ENCODE measurements around the gene GSTA1.
"Not testable (repeated sequence)": the region's sequence is repeated elsewhere in the genome, so short reads cannot be mapped to it uniquely, and the experiment has no call there.

GSTA1 gene

GRCh38 chr6:52808660-52809059 is 5.0 kb upstream of the GSTA1 start:
- DNase-seq (ENCODE audit: low read depth): no peak

DNA sequence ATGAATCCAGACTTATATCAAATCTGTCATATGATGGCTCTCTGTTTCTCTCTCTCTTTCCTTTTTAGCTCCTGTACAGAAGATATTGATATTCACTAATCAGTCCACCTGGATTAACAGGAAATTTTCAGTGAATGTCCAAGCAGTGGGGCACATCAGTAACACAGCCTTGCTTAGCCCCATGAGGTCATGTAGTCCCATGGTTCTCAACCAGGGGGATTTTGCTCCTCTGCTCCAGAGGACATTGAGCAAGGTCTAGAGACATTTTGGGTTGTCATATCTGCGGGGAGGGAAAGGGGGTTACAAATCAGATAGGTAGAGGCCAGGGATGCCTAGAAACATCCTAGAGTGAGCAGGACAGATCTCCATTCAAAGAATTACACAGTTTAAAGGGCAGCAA is 810 bp downstream of the GSTA1 start:
- no peak for DNase-seq (ENCODE audit: low read depth)

DNA sequence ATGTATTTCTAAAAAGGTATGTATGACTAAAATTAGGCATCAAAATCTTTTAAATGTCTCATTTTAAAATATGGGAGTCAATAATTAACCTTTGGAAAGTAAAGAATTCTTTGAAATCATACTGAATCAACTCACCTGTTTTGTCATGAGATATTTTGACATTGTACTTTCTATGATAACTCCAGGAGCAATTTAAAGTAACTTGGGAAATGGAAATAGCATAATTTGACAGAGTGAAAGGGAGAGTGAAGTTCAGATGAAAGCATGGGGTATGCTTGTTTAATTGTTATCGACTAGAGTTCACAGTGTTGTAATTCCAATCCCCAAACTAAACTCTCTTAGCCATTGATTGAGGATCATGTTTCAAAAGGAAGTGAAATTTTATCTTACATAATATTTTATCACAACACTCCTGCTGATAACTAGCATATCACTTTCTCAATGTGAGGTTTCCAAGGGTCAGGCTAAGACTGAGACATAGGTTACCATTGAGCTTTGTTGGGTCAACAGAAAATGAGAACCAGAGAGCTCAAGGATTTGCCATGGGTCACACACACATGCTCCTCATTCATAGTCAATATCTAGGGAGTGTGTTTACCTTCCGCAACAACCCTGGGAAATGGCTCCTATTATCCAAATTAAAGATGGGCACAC is 2.3 kb downstream of the GSTA1 start:
- no peak for DNase-seq (ENCODE audit: low read depth)

GRCh38 chr6:52799272-52799671 is 4.3 kb downstream of the GSTA1 start:
- DNase-seq (ENCODE audit: low read depth): peak; percentile 1

DNA sequence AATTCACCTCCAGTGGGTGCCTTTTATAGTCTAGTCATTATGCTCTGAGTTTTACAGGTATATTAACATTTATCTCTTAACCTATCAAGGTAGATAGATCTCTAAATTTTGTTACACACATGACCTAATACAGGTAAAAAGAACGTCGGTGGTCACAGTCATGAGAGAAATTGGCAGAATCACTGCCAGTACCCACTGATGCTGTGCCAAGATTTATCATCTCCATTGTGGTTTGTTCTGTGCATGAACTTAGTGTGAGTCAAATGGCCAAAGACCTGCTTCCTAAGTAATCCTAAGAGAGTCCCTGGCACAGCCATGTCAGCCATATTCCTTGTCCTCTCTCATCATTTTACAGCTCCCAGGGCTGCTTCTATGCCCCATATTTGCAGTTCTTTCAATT is 9.2 kb downstream of the GSTA1 start:
- DNase-seq (ENCODE audit: low read depth): not testable (repeated sequence)

DNA sequence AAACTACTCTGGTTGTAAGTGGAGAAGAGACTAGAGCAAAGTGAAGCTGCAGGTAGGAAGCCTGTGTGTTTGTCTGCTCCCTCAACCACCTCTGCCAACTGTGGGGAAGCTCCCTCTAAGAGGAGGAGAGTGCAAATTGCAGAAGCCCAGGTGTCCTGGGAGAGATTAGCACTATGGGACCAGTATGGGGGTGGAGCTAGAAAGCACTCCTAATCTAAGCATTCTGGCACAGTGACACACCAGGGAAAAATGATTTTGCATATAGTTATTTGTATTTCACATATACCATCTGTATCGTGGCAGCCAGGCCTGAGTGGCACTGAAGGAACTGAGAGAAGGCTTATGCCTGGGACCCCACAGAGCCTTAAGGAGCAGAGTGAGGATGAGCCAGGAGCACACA is 12.8 kb downstream of the GSTA1 start:
- DNase-seq (ENCODE audit: low read depth): no peak

DNA sequence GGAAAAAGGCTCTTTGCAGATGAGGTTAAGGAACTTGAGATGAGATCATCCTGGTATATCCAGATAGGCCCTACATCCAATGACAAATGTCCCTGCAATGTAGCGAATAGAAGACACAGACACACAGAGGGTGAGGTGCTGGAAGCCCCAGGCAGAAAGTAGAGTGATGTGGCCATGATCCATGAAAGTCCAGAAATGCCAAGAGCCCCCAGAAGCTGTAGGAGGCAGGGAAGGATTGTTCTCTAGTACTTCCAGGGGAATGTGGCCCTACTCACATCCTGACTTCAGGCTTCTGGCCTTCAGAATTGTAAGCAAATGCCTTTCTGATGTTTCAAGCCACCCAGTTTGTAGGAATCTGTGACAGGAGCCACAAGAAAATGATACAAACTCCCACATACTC is 14.0 kb downstream of the GSTA1 start:
- peak; percentile 20 for DNase-seq (ENCODE audit: low read depth)

GRCh38 chr6:52788478-52788877 is 15.1 kb downstream of the GSTA1 start:
- peak; percentile 39 for DNase-seq (ENCODE audit: low read depth)

DNA sequence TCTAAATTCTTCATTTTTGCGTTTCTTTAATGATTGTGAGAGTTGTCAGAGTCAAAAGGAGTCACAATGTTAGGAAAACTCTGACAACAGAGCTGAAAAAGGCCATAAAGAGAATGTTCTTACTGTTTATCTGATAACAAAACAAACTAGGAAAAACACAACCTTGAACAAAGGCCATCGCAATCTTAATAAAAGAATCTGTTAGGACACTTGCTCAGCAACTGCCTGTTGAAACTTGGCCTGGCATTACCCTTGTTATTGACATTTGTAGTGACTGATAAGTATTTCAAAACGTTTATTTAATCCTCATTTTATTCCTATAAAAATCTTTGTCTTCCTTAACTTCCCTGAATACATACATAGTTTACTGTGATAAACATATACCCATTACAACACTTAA is 15.7 kb downstream of the GSTA1 start:
- no peak for DNase-seq (ENCODE audit: low read depth)

- no peak for DNase-seq (ENCODE audit: low read depth)
Measured at GRCh38 chr6:52786249-52786956, 17.2 kb downstream of the GSTA1 start.

DNA sequence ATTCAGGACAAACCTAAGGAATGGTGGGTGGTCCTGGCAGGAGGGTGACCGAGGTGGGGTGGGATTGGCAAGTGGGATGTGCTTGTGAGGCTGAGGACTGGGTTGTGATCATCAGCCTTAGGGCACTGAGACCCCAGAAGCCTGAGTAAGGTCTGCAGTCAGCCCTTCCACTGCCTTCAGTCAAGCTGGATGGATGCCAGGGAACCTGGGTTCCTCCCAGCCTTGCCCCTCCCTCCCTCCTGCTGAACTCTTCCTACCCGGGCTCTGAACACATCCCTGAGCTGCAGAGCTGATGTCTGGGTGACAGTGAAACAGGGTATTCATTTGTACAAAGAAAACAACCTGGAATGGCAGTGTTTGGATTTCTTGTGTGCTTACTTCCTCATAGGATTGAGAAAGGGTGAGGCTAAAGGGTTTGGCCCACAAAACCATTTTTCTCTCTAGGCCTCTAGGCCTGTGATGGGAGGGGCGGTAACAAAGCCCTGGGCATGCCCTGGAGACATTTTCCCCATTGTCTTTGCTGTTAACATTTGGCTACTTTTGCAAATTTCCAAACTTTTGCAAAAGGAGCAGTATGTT is 20.8 kb downstream of the GSTA1 start:
- DNase-seq (ENCODE audit: low read depth): not testable (repeated sequence)

DNA sequence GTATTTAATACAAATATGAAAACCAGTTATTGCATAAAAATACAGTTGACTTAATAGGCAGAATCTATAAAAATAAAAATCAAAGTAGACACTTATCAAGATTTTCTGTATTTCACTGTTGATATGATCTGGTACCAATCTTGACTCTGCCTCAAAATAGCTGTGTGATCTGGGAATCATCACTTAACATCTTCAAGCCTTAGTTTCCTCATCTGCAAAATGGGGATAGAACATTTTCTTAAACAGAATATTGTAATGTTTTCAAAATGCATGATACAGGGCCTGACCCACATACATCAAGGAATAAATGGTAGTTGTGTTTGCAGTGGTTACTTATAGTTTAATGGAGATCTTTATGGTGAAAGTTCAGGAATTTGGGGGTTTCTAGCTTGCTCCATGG is 21.4 kb downstream of the GSTA1 start:
- not testable (repeated sequence) for DNase-seq (ENCODE audit: low read depth)

DNA sequence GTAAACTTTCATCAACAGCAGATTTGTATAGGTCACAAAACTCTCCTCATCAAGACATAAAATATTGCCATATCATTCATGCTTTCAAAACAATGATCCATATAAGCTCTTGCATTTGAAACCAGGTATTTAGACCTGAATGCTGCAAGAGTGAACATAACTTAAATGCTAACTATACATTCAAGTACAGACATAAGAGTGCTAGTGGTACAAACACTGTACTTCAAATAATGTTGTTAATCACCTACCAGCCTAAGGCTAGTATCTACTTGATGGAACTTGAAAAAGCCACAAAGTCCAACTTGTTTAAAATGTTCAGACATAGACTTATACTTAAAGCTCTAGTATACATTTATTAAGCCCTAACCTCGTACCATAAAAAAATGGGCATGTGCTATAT is 24.4 kb downstream of the GSTA1 start:
- DNase-seq (ENCODE audit: low read depth): no peak

DNA sequence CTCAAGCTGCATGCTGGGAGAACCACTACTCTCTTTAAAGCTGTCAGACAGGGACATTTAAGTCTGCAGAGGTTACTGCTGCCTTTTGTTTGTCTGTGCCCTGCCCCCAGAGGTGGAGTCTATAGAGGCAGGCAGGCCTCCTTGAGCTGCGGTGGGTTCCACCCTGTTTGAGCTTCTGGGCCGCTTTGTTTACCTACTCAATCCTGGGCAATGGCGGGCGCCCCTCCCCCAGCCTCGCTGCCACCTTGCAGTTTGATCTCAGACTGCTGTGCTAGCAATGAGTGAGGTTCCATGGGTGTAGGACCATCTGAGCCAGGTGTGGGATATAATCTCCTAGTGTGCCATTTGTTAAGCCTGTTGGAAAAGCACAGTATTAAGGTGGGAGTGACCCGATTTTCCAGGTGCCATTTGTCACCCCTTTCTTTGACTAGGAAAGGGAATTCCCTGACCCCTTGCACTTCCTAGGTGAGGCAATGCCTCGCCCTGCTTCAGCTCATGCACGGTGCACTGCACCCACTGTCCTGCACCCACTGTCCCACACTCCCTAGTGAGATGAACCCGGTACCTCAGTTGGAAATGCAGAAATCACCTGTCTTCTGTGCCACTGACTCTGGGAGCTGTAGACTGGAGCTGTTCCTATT is 26.8 kb downstream of the GSTA1 start:
- DNase-seq (ENCODE audit: low read depth): not testable (repeated sequence)

DNA sequence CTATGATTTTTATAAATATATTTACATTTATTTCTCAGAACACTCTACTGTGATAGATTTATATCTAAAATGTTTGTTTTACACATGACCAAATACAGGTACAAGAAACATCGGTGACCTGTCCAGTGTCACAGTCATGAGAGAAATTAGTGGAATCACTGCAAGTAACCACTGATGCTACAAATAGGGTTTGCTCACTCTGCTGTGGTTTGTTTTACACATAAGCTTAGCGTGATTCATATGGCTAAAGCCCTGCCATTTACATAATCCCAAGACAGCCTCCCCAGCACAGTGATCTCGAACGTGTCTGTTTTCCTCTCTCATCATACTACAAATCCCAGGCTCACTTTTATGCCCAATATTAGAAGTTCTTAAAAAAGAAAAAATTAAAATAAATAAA is 34.2 kb downstream of the GSTA1 start:
- peak; percentile 76 for DNase-seq (ENCODE audit: low read depth)

GRCh38 chr6:52767658-52768057 is 36.0 kb downstream of the GSTA1 start:
- DNase-seq (ENCODE audit: low read depth): not testable (repeated sequence)

DNA sequence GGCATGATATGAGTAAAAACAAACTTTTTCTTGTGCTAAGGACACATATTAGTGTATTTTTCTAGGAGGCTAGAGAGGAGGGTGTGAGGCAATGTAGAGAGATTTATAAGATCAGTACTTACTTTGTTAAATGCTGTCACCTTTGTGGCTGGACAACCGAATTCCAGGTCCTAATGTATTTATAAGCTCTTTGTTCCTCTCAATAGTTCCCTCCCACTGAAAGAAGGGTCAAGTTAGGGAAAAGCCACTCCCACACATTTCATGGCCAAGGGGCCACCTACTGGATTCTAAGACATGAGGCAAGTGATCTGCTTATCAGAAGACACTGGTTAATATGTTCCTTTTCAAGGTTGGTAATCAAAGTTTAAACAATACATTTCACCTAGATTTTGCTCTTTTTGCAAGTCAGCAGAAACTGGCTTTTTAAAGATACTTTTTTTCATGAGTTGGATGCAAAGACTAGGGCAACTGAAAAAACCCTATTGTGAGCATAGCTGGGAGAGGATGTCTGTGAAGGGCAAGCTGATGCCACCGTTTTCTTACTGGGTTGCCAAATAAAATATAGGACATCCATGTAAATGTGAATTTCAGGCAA is 40.2 kb downstream of the GSTA1 start, which contains the start of gene GSTA2:
TSS of gene GSTA2 (minus strand) at position 154 of the 595 bp plus-strand sequence. CDS start 5,528 bp downstream, outside the sequence.
- not testable (repeated sequence) for DNase-seq (ENCODE audit: low read depth)

GRCh38 chr6:52761673-52762491 is 41.7 kb downstream of the GSTA1 start:
- not testable (repeated sequence) for DNase-seq (ENCODE audit: low read depth)

GRCh38 chr6:52760105-52760765 is 43.4 kb downstream of the GSTA1 start:
- DNase-seq (ENCODE audit: low read depth): no peak

- DNase-seq (ENCODE audit: low read depth): peak; percentile 9
Measured at GRCh38 chr6:52759085-52759484, 44.5 kb downstream of the GSTA1 start.

Data from amniotic epithelial cell (primary cell).